ENCODE data around the gene NEFH. TPM values are rescaled to one million over a fixed set of nuclear protein-coding genes. Genes with fewer than 3 reads are reported as not detected.

NEFH gene
- total and polyA plus RNA-seq, 2 donors from 2014 or later: 0.60 to 1.7 TPM

GRCh38 chr22:29458551-29458950, 21.5 kb upstream of the NEFH start:
- no peak for DNase-seq
- H3K36me3 ChIP-seq (ENCODE audit: control insufficient read depth in 2 of 3, insufficient read depth in 3 of 3, low read length in 3 of 3): no peaks in the 10 kb centered on the region
- H3K27ac ChIP-seq (ENCODE audit: low read depth in 2 of 2, low read length in 2 of 2): no peak overlapping the region
- no peaks in the 10 kb centered on the region for H3K4me1 ChIP-seq (ENCODE audit: control insufficient read depth in 2 of 3, insufficient read depth in 2 of 3, low read depth in 1 of 3, low read length in 3 of 3)
- no peaks in the 10 kb centered on the region for H3K27me3 ChIP-seq (ENCODE audit: control insufficient read depth, insufficient read depth, low read length)
- H3K9me3 ChIP-seq (ENCODE audit: control insufficient read depth in 2 of 3, insufficient read depth in 1 of 3, low read length in 3 of 3): no peaks in the 10 kb centered on the region
- H3K4me3 ChIP-seq (ENCODE audit: low read length in 3 of 3): no peak overlapping the region
- intact Hi-C loops (cut with DNase I): no loop called here
- no peak overlapping the region for H3K9ac ChIP-seq (ENCODE audit: low read length in 3 of 3)
- FAIRE-seq: no peak
- no peak for TF ChIP-seq CTCF (IDR thresholded peaks at IDR 0.05; ENCODE audit: borderline replicate concordance, extremely low read depth, insufficient read depth)

GRCh38 chr22:29459773-29460172, 20.2 kb upstream of the NEFH start:
- Histone ChIP-seq H3K9me3 (ENCODE audit: control insufficient read depth in 2 of 3, insufficient read depth in 1 of 3, low read length in 3 of 3) (no peaks in the 10 kb centered on the region), H3K27me3 (ENCODE audit: control insufficient read depth, insufficient read depth, low read length) (no peaks in the 10 kb centered on the region), H3K4me3 (ENCODE audit: low read length in 3 of 3) (no peak overlapping the region), H3K27ac (ENCODE audit: low read depth in 2 of 2, low read length in 2 of 2) (no peak overlapping the region), H3K36me3 (ENCODE audit: control insufficient read depth in 2 of 3, insufficient read depth in 3 of 3, low read length in 3 of 3) (no peaks in the 10 kb centered on the region), H3K9ac (ENCODE audit: low read length in 3 of 3) (no peak overlapping the region), H3K4me1 (ENCODE audit: control insufficient read depth in 2 of 3, insufficient read depth in 2 of 3, low read depth in 1 of 3, low read length in 3 of 3) (no peaks in the 10 kb centered on the region)
- no peak for TF ChIP-seq CTCF (IDR thresholded peaks at IDR 0.05; ENCODE audit: borderline replicate concordance, extremely low read depth, insufficient read depth)
- intact Hi-C loops (cut with DNase I): no loop called here
- FAIRE-seq: no peak
- no peak for DNase-seq

DNA sequence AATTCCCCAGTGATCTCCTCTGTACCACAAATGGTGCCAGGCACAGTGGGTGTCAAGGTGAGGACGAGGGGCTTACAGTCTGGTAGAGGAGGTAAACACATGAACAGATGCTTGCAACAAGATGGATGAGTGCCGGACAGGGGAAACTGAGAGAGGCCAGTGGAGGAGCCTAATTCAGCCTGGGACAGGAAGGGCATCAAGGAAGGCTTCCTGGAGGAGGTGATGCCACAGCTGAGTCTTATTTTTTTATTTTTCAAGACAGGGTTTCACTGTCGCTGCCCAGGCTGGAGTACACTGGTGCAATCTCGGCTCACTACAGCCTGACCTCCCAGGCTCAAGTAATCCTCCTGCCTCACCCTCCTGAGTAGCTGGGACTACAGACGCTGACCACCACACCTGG, 18.8 kb upstream of the NEFH start:
- intact Hi-C loops (cut with DNase I): no loop called here
- DNase-seq (no peak), FAIRE-seq (no peak)
- Histone ChIP-seq H3K9ac (ENCODE audit: low read length in 3 of 3) (no peak overlapping the region), H3K27ac (ENCODE audit: low read depth in 2 of 2, low read length in 2 of 2) (no peak overlapping the region), H3K9me3 (ENCODE audit: control insufficient read depth in 2 of 3, insufficient read depth in 1 of 3, low read length in 3 of 3) (no peaks in the 10 kb centered on the region), H3K27me3 (ENCODE audit: control insufficient read depth, insufficient read depth, low read length) (no peaks in the 10 kb centered on the region), H3K36me3 (ENCODE audit: control insufficient read depth in 2 of 3, insufficient read depth in 3 of 3, low read length in 3 of 3) (no peaks in the 10 kb centered on the region), H3K4me1 (ENCODE audit: control insufficient read depth in 2 of 3, insufficient read depth in 2 of 3, low read depth in 1 of 3, low read length in 3 of 3) (no peaks in the 10 kb centered on the region), H3K4me3 (ENCODE audit: low read length in 3 of 3) (no peak overlapping the region)
- no peak for TF ChIP-seq CTCF (IDR thresholded peaks at IDR 0.05; ENCODE audit: borderline replicate concordance, extremely low read depth, insufficient read depth)

- Histone ChIP-seq H3K36me3 (ENCODE audit: control insufficient read depth in 2 of 3, insufficient read depth in 3 of 3, low read length in 3 of 3) (no peaks in the 10 kb centered on the region), H3K27ac (ENCODE audit: low read depth in 2 of 2, low read length in 2 of 2) (no peak overlapping the region), H3K4me3 (ENCODE audit: low read length in 3 of 3) (no peak overlapping the region), H3K9ac (ENCODE audit: low read length in 3 of 3) (no peak overlapping the region), H3K27me3 (ENCODE audit: control insufficient read depth, insufficient read depth, low read length) (no peaks in the 10 kb centered on the region), H3K9me3 (ENCODE audit: control insufficient read depth in 2 of 3, insufficient read depth in 1 of 3, low read length in 3 of 3) (no peaks in the 10 kb centered on the region), H3K4me1 (ENCODE audit: control insufficient read depth in 2 of 3, insufficient read depth in 2 of 3, low read depth in 1 of 3, low read length in 3 of 3) (no peaks in the 10 kb centered on the region)
- DNase-seq (no peak), FAIRE-seq (no peak)
- intact Hi-C loops (cut with DNase I): no loop called here
- no peak for TF ChIP-seq CTCF (IDR thresholded peaks at IDR 0.05; ENCODE audit: borderline replicate concordance, extremely low read depth, insufficient read depth)
Observed at GRCh38 chr22:29463629-29464028, 16.4 kb upstream of the NEFH start.
